K562 (cell line): ENCODE results near the gene EIF3K. TPM values are rescaled to one million over a fixed set of nuclear protein-coding genes. Genes with fewer than 3 reads are reported as not detected.

Experiments
- BMI1 ChIP-seq: fragments of 150-350 bp; IDR thresholded peaks from 2 replicates; pipeline ENCODE4 v1.6.1; 2014; ENCODE audit warnings: low read length
- CBFA2T3 ChIP-seq: fragments of 450-650 bp; IDR thresholded peaks from 2 replicates; pipeline ENCODE4 v1.6.1; 2017
- CTCF ChIP-seq, 3 experiments: IDR thresholded peaks in 2 of 3; conservative IDR thresholded peaks in 1 of 3; 2 replicates each; pipeline ENCODE4 v1.5.1; 2011 to 2012; ENCODE audit warnings: low read length in 3 of 3, mild to moderate bottlenecking in 3 of 3, control low read depth in 2 of 3, improper control_type of control experiment in 1 of 3, inconsistent platforms in 1 of 3, low read depth in 1 of 3, mixed read lengths in 1 of 3, moderate library complexity in 1 of 3; ENCODE audit not compliant: insufficient read depth in 2 of 3
- E2F4 ChIP-seq: sonication (generic); formaldehyde crosslinking; IDR thresholded peaks from 2 replicates; pipeline ENCODE4 v1.8.0; 2022; ENCODE audit warnings: mild to moderate bottlenecking, low read depth, missing genetic modification reagents
- ERF ChIP-seq: fragments of 450-650 bp; formaldehyde crosslinking; IDR thresholded peaks from 2 replicates; pipeline ENCODE4 v1.4.0; 2020; ENCODE audit warnings: mild to moderate bottlenecking, mixed read lengths
- GTF3C2 ChIP-seq: IDR thresholded peaks from 3 replicates; pipeline ENCODE4 v1.6.1; 2011; ENCODE audit warnings: borderline replicate concordance, mild to moderate bottlenecking, moderate library complexity; ENCODE audit not compliant: insufficient read length; ENCODE audit errors: extremely low read depth
- KHSRP ChIP-seq: fragments of 450-650 bp; IDR thresholded peaks from 2 replicates; pipeline ENCODE4 v1.6.1; 2017
- MBD2 ChIP-seq: sonication (generic); IDR thresholded peaks from 2 replicates; pipeline ENCODE4 v1.6.1; 2016; ENCODE audit warnings: low read depth, borderline replicate concordance
- PCBP1 ChIP-seq: fragments of 200-400 bp; formaldehyde crosslinking; IDR thresholded peaks from 2 replicates; pipeline ENCODE4 v1.6.1; 2018; ENCODE audit warnings: mild to moderate bottlenecking, low read depth, low read length; ENCODE audit not compliant: poor library complexity, severe bottlenecking
- SMAD4 ChIP-seq: fragments of 250-450 bp; sonication (Bioruptor Pico); conservative IDR thresholded peaks from 2 replicates; pipeline ENCODE4 v1.8.0; 2021; ENCODE audit warnings: inconsistent platforms, mild to moderate bottlenecking, moderate library complexity
- TBP ChIP-seq: optimal IDR thresholded peaks from 2 replicates; pipeline ENCODE3; 2011; ENCODE audit warnings: low read depth, low read length, improper control_type of control experiment
- TOE1 ChIP-seq, 2 experiments: fragments of 450-650 bp in 1 of 2; sonication (generic) in 1 of 2; formaldehyde crosslinking in 1 of 2; IDR thresholded peaks; 2 replicates each; pipeline versions ENCODE4 v1.7.1 to v1.8.0; 2016 to 2022; ENCODE audit warnings: borderline replicate concordance in 2 of 2, mild to moderate bottlenecking in 2 of 2, antibody characterized with exemption in 1 of 2, inconsistent platforms in 1 of 2, low read depth in 1 of 2, missing genetic modification reagents in 1 of 2, moderate library complexity in 1 of 2
- ZC3H8 ChIP-seq: fragments of 450-650 bp; IDR thresholded peaks from 2 replicates; pipeline ENCODE4 v1.6.1; 2017
- polyA plus RNA-seq, 8 experiments: library from polyadenylated mRNA; depleted of rRNA in 4 of 8; stranded (reverse) in 5 of 8; unstranded in 3 of 8; fragments of >200 nt; fragmentation: Nextera tagmentation in 2 of 8; fragmentation: Illumina TruSeq in 1 of 8; extraction: Ambion mirVana in 2 of 8; extraction: Trizol in 1 of 8; gene quantifications; 2 replicates each; pipeline versions ENCODE4 v1.2.1 to v1.2.3, GENCODE V29; 2011 to 2014; ENCODE audit warnings: inconsistent platforms in 1 of 8, missing spikeins in 1 of 8
- total RNA-seq, 7 experiments: library from RNA; depleted of rRNA in 6 of 7; stranded (reverse); fragments of >200 nt in 6 of 7; fragmentation: Illumina TruSeq in 2 of 7; extraction: Trizol in 2 of 7; gene quantifications; 2 replicates each; pipeline versions ENCODE4 v1.2.1 to v1.2.3, GENCODE V29; 2011 to 2021; ENCODE audit warnings: low replicate concordance in 1 of 7
- TF ChIP-seq, protein P1 (sequence below): sonication (generic); formaldehyde crosslinking; IDR thresholded peaks from 2 replicates; pipeline ENCODE4 v1.8.0; 2022; ENCODE audit warnings: mild to moderate bottlenecking, missing genetic modification reagents
- TF ChIP-seq, protein P2 (sequence below): sonication (generic); formaldehyde crosslinking; IDR thresholded peaks from 2 replicates; pipeline ENCODE4 v1.4.0; 2020; ENCODE audit warnings: mild to moderate bottlenecking, missing genetic modification reagents
- TF ChIP-seq, protein P3 (sequence below): fragments of 250-450 bp; sonication (Bioruptor Pico); IDR thresholded peaks from 2 replicates; pipeline ENCODE4 v1.4.0; 2020; ENCODE audit warnings: borderline replicate concordance

The EIF3K gene
- total and polyA plus RNA-seq, 9 of the 15 experiments (the other 6 are each of a cell fraction or from before 2014, with no cell fraction given): 387 to 1,827 (median 733) TPM

DNA sequence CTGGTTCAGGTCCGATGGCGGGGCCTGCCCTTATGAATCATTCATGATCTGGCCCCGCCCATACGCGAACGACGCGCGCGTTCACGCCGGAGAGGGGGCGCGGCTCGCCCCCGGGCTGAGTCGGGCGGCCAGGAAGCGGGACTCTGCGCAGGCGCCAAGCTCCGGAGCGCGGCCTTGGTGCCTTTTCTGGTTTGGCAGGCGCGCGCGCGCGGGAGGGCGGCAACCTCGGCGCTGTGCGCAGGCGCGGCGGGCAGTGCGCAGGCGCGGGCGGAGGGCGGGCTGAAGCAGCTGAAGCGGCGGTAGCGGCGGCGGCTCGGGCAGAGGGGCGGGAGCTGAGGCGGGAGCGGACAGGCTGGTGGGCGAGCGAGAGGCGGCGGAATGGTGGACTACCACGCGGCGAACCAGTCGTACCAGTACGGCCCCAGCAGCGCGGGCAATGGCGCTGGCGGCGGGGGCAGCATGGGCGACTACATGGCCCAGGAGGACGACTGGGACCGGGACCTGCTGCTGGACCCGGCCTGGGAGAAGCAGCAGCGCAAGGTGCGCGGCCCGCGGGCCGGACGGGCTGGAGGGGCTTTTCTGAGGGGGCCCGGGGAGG is 28.5 kb downstream of the EIF3K start, which contains the start of gene ACTN4 (continued):
- TF ChIP-seq SMAD4 (CRISPR knock-in tag) (no peak), TOE1 (IDR thresholded peaks at IDR 0.05; ENCODE audit: borderline replicate concordance) (no peak), TOE1 (CRISPR knock-in tag; IDR thresholded peaks at IDR 0.05; ENCODE audit: borderline replicate concordance, low read depth) (no peak), PCBP1 (no peak), E2F4 (CRISPR knock-in tag) (no peak), ERF (CRISPR knock-in tag) (no peak), TBP (peak; percentile 62), CTCF (IDR thresholded peaks at IDR 0.05 in 2 of 3, conservative IDR thresholded peaks at IDR 0.05 in 1 of 3; ENCODE audit: insufficient read depth in 2 of 3, low read depth in 1 of 3, low read length in 3 of 3) (no peak), CBFA2T3 (no peak), KHSRP (no peak), MBD2 (0 out of 2 replicates have a peak, but pooled peaks have one; percentile 29), ZC3H8 (no peak), GTF3C2 (no peak), BMI1 (no peak)
- TF ChIP-seq, protein P1, sequence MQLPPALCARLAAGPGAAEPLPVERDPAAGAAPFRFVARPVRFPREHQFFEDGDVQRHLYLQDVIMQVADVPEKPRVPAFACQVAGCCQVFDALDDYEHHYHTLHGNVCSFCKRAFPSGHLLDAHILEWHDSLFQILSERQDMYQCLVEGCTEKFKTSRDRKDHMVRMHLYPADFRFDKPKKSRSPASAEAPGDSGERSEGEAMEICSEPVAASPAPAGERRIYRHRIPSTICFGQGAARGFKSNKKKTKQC (CRISPR knock-in tag): no peak
- TF ChIP-seq, protein P2, sequence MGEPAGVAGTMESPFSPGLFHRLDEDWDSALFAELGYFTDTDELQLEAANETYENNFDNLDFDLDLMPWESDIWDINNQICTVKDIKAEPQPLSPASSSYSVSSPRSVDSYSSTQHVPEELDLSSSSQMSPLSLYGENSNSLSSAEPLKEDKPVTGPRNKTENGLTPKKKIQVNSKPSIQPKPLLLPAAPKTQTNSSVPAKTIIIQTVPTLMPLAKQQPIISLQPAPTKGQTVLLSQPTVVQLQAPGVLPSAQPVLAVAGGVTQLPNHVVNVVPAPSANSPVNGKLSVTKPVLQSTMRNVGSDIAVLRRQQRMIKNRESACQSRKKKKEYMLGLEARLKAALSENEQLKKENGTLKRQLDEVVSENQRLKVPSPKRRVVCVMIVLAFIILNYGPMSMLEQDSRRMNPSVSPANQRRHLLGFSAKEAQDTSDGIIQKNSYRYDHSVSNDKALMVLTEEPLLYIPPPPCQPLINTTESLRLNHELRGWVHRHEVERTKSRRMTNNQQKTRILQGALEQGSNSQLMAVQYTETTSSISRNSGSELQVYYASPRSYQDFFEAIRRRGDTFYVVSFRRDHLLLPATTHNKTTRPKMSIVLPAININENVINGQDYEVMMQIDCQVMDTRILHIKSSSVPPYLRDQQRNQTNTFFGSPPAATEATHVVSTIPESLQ: no peak; the same call in 1 of the 2 replicates
- TF ChIP-seq, protein P3, sequence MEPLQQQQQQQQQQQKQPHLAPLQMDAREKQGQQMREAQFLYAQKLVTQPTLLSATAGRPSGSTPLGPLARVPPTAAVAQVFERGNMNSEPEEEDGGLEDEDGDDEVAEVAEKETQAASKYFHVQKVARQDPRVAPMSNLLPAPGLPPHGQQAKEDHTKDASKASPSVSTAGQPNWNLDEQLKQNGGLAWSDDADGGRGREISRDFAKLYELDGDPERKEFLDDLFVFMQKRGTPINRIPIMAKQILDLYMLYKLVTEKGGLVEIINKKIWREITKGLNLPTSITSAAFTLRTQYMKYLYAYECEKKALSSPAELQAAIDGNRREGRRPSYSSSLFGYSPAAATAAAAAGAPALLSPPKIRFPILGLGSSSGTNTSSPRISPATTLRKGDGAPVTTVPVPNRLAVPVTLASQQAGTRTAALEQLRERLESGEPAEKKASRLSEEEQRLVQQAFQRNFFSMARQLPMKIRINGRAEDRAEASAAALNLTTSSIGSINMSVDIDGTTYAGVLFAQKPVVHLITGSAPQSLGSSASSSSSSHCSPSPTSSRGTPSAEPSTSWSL: no peak
